ENCODE measurements around the gene KCP. TPM values are rescaled to one million over a fixed set of nuclear protein-coding genes. Genes with fewer than 3 reads are reported as not detected.

KCP gene
- total RNA-seq, 1 donor from 2014 or later: 1.5 TPM

- H3K4me1 Mint-ChIP-seq (ENCODE audit: low read depth): peaks cover 11% of the 10 kb centered on the region
- H3K4me3 Mint-ChIP-seq (ENCODE audit: unreplicated experiment): no peak overlapping the region
Observed at GRCh38 chr7:128911423-128912031, 1.0 kb upstream of the KCP start.

DNA sequence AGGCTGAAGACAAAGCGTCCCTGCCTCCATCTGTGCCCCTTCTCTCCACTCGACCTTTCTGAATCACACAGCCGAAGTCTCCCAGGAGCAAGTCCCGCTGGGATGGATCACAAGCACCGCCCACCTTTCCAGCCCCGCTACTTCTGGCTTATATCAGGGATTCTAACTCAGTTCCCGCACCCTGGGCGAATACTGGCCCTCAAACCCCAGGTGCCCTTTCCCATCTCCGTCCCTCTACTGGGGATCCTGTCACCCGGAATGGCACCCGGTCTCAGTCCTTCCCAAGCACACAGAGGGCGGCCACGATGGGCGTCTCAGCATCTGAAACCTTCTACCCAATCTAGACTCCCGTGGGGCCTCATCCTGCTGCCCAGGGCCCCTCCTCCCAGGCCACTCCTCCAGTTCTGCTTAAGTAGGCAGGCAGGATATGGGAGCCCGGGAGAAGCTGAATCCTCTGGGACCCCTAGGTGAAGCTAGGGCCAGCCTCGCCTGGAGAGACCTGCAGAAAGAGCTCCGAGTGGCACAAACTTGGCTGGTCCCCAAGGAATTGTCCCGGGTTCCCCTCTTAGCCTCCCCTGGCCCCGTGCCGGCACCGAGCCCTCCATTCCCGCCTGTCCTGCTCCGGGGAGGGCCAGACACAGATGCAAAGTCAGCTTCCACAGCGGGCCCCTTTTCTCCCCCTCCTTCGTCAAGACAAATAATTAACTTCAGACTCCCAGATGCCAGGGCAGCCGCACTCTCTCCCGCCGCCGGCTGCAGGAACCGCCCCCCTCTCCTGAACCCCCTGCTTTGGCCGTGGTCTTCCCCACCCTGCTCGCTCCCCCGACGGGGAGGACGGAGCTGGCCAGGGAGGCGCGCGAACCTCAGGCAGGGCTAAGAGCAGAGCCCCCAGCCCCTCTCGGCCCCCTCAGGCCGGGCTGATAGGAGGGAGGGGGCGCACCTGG, 612 bp downstream of the KCP start:
- peak overlapping the region; percentile 9 for H3K27ac Mint-ChIP-seq (ENCODE audit: unreplicated experiment)
- DNase-seq (ENCODE audit: low spot score): no peak
- H3K4me1 Mint-ChIP-seq (ENCODE audit: low read depth): peaks cover 11% of the 10 kb centered on the region
- H3K36me3 Mint-ChIP-seq (ENCODE audit: low read depth): no peaks in the 10 kb centered on the region
- peak overlapping the region; percentile 75 for H3K4me3 Mint-ChIP-seq (ENCODE audit: unreplicated experiment)
- H3K27me3 Mint-ChIP-seq (ENCODE audit: low read depth): peaks cover 20% of the 10 kb centered on the region
- H3K9me3 Mint-ChIP-seq (ENCODE audit: low read depth): no peaks in the 10 kb centered on the region
- TF ChIP-seq, protein P1, sequence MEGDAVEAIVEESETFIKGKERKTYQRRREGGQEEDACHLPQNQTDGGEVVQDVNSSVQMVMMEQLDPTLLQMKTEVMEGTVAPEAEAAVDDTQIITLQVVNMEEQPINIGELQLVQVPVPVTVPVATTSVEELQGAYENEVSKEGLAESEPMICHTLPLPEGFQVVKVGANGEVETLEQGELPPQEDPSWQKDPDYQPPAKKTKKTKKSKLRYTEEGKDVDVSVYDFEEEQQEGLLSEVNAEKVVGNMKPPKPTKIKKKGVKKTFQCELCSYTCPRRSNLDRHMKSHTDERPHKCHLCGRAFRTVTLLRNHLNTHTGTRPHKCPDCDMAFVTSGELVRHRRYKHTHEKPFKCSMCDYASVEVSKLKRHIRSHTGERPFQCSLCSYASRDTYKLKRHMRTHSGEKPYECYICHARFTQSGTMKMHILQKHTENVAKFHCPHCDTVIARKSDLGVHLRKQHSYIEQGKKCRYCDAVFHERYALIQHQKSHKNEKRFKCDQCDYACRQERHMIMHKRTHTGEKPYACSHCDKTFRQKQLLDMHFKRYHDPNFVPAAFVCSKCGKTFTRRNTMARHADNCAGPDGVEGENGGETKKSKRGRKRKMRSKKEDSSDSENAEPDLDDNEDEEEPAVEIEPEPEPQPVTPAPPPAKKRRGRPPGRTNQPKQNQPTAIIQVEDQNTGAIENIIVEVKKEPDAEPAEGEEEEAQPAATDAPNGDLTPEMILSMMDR (IDR thresholded peaks at IDR 0.05): no peak

More at GRCh38 chr7:128911423-128912031, 1.0 kb upstream of the KCP start:
- DNase-seq (ENCODE audit: low spot score): no peak
- TF ChIP-seq, protein P1 (IDR thresholded peaks at IDR 0.05): no peak
- Mint-ChIP-seq H3K36me3 (ENCODE audit: low read depth) (no peaks in the 10 kb centered on the region), H3K9me3 (ENCODE audit: low read depth) (no peaks in the 10 kb centered on the region), H3K27ac (ENCODE audit: unreplicated experiment) (no peak overlapping the region), H3K27me3 (ENCODE audit: low read depth) (peaks cover 20% of the 10 kb centered on the region)

DNA sequence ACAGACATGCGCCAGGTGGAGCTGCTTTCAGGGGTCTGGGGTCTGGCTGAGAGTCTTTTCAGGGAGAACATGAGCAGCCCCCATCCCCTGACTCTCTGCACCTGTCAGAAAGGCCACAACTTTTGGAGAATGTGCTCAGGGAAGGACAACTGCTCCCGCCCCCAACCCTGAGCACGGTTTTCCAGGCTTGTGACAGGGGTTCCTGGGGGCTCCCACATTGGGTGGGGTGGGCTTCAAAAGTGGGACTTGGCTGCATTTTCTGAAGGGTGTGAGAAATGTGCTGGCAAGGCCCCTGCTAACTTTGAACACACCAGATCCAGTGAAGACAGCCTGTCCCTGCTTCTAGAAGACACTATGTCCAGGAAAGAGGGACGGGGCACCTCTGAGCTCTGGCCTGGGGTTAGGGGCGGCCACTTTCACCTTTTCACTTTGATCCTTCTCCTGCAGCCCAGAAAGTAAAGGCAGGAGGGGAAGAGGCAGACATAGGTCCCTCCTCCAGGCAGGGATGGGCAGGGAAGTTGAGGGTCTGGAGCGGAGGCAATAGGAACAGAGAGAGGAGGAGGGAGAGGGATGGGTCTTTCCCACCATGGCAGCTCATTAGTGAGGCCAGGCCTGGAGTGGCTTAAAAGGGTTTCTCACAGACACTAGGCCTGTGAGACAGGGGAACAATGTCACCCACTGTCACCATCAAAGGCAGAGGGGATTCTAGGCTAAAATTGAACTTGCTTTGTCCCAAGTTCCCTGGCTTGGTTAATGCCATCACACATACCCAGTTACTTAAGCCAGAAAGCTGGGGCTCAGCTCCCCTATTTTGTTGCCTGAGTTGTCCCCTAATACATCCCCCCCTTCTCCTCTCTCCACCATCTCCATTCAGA, 1.5 kb downstream of the KCP start:
- no peaks in the 10 kb centered on the region for H3K9me3 Mint-ChIP-seq (ENCODE audit: low read depth)
- no peak overlapping the region for H3K27ac Mint-ChIP-seq (ENCODE audit: unreplicated experiment)
- H3K27me3 Mint-ChIP-seq (ENCODE audit: low read depth): peaks cover 15% of the 10 kb centered on the region
- peak overlapping the region; percentile 75 for H3K4me3 Mint-ChIP-seq (ENCODE audit: unreplicated experiment)
- no peaks in the 10 kb centered on the region for H3K36me3 Mint-ChIP-seq (ENCODE audit: low read depth)
- H3K4me1 Mint-ChIP-seq (ENCODE audit: low read depth): peaks cover 14% of the 10 kb centered on the region
- DNase-seq (ENCODE audit: low spot score): no peak
- TF ChIP-seq, protein P1 (IDR thresholded peaks at IDR 0.05): no peak

DNA sequence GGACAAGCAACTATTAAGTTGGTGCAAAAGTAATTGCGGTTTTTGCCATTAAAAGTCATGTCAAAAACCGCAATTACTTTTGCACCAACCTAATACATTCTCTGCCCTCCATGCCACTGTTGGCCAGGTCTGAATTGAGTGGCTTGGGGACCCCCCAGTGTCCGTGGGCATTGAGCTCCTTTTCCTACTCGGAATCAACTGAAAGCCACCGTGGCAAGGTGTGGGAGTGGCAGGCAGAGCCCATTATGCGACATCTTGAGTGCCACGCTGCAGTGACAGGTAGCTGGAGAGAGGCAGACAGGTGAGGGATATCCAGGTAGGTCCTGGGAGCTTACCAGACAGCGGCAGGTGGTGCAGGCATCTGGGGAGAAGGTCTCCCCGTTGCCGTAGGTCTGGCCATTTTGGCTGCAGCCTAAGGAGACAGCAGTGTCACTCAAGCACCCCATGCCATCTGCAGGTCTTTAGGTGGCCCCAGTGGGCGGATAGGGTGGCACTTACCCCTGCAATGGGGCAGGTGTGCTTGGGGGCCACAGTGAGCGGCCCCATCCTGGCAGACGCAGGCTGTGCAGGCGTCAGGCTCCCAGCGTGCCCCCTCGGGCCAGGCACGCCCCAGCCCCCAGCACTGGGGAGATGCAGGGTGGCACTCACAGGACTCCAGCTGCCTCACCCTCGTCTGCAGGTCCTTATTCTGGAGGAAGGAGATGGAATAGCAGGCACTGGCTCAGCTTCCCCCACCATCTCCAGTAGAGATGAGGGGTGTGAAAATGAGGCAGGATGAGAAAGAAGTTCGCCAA, 3.5 kb downstream of the KCP start:
- Mint-ChIP-seq H3K36me3 (ENCODE audit: low read depth) (no peaks in the 10 kb centered on the region), H3K4me1 (ENCODE audit: low read depth) (peaks cover 21% of the 10 kb centered on the region)

More for the DNA sequence above, 3.5 kb downstream of the KCP start:
- Mint-ChIP-seq H3K27me3 (ENCODE audit: low read depth) (peaks cover 13% of the 10 kb centered on the region), H3K4me3 (ENCODE audit: unreplicated experiment) (no peak overlapping the region), H3K9me3 (ENCODE audit: low read depth) (no peaks in the 10 kb centered on the region), H3K27ac (ENCODE audit: unreplicated experiment) (no peak overlapping the region)
- TF ChIP-seq, protein P1 (IDR thresholded peaks at IDR 0.05): no peak
- no peak for DNase-seq (ENCODE audit: low spot score)

Data from chondrocyte (in vitro differentiated cells).